OCI-LY1 (cell line): ENCODE results near the gene PTPRG.

Experiments used
- H2AFZ ChIP-seq: fragments of 200-600 bp; sonication (generic), shearing (Covaris generic); 2 replicates; pipeline ENCODE4 v1.6.0; 2014; ENCODE audit warnings: antibody characterized with exemption, mild to moderate bottlenecking, low read length
- H3F3A ChIP-seq: fragments of 200-600 bp; sonication (generic), shearing (Covaris generic); 2 replicates; pipeline ENCODE4 v1.6.0; 2014; ENCODE audit warnings: mild to moderate bottlenecking, antibody characterized with exemption, low read length, moderate library complexity; ENCODE audit not compliant: insufficient read depth
- H3K27ac ChIP-seq: fragments of 200-600 bp; sonication (generic); 2 replicates; pipeline ENCODE4 v1.5.1; 2014; ENCODE audit warnings: low read length, mixed run types, mild to moderate bottlenecking, low read depth; ENCODE audit not compliant: poor library complexity, severe bottlenecking
- H3K27me3 ChIP-seq: fragments of 200-600 bp; sonication (generic); 2 replicates; pipeline ENCODE4 v1.6.0; 2014; ENCODE audit warnings: antibody characterized with exemption, mild to moderate bottlenecking, low read length, moderate library complexity; ENCODE audit not compliant: insufficient read depth
- H3K36me3 ChIP-seq: fragments of 200-600 bp; sonication (generic); 2 replicates; pipeline ENCODE4 v1.6.1; 2014; ENCODE audit warnings: mild to moderate bottlenecking, antibody characterized with exemption, low read length, moderate library complexity, mixed read lengths; ENCODE audit not compliant: insufficient read depth
- H3K4me1 ChIP-seq: fragments of 200-600 bp; sonication (generic); 2 replicates; pipeline ENCODE4 v1.5.1; 2014; ENCODE audit warnings: mild to moderate bottlenecking, low read length, moderate library complexity; ENCODE audit not compliant: insufficient read depth, severe bottlenecking
- H3K4me2 ChIP-seq: fragments of 200-600 bp; sonication (generic), shearing (Covaris generic); 2 replicates; pipeline ENCODE4 v1.6.1; 2014; ENCODE audit warnings: low read length
- H3K4me3 ChIP-seq: fragments of 200-600 bp; sonication (generic); 2 replicates; pipeline ENCODE4 v1.5.1; 2014; ENCODE audit warnings: low read length, low read depth, mild to moderate bottlenecking, mixed read lengths; ENCODE audit not compliant: poor library complexity, severe bottlenecking
- H3K79me2 ChIP-seq: fragments of 200-600 bp; shearing (Covaris generic); 2 replicates; pipeline ENCODE4 v1.6.1; 2016; ENCODE audit warnings: mixed run types, low read length, mixed read lengths; ENCODE audit not compliant: insufficient read depth
- H3K9ac ChIP-seq: fragments of 200-600 bp; sonication (generic), shearing (Covaris generic); 2 replicates; pipeline ENCODE4 v1.6.1; 2014; ENCODE audit warnings: mild to moderate bottlenecking, low read length, mixed read lengths
- H3K9me2 ChIP-seq: fragments of 200-600 bp; sonication (generic), shearing (Covaris generic); 2 replicates; pipeline ENCODE4 v1.6.1; 2014; ENCODE audit warnings: low read depth, mild to moderate bottlenecking, low read length, mixed read lengths
- H3K9me3 ChIP-seq: fragments of 200-600 bp; shearing (Covaris generic); 2 replicates; pipeline ENCODE4 v1.6.1; 2014; ENCODE audit warnings: low read length, mixed read lengths
- H4K20me1 ChIP-seq: fragments of 200-600 bp; sonication (generic), shearing (Covaris generic); 2 replicates; pipeline ENCODE4 v1.6.0; 2016; ENCODE audit warnings: mild to moderate bottlenecking, low read length; ENCODE audit not compliant: insufficient read depth
- EZH2 ChIP-seq: fragments of 200-600 bp; sonication (generic), shearing (Covaris generic); IDR thresholded peaks from 2 replicates; pipeline ENCODE4 v1.8.0; 2017; ENCODE audit warnings: borderline replicate concordance, mixed run types, mild to moderate bottlenecking, antibody characterized with exemption, low read length, moderate library complexity, mixed read lengths
- TF ChIP-seq, protein P1 (sequence below): fragments of 200-600 bp; sonication (generic), shearing (Covaris generic); IDR thresholded peaks from 2 replicates; pipeline ENCODE4 v1.5.1; 2017; ENCODE audit warnings: mild to moderate bottlenecking, antibody characterized with exemption, low read length, moderate library complexity, mixed read lengths

Gene PTPRG

DNA sequence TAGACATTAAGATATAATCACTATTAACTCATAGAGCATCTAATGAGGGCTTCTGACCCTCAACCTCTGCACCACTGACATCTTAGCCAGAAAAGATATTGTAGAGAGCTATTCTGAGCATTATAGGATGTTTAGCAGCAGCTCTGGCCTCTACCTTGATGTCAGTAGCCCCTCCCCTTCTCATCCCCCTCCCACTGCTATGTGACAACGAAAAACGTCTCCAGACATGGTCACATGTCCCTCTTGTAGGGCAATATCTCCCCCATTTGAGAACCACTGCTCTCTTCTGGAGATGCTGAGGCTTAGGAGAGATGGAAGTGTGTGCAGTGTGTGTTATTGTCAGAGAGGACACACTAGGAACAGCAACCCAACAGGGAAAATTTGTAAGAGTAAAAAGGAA lies 569.7 kb downstream of the PTPRG start:
- no peaks in the 10 kb centered on the region for H3K4me1 ChIP-seq
- H3F3A ChIP-seq = no peaks in the 10 kb centered on the region
- H3K4me3 ChIP-seq = no peak overlapping the region
- H3K9ac ChIP-seq = no peak overlapping the region
- no peak overlapping the region for H3K4me2 ChIP-seq
- no peaks in the 10 kb centered on the region for H4K20me1 ChIP-seq
- no peak overlapping the region for H3K27ac ChIP-seq
- H3K27me3 ChIP-seq = no peaks in the 10 kb centered on the region
- H3K9me2 ChIP-seq = no peaks in the 10 kb centered on the region
- H2AFZ ChIP-seq = no peak overlapping the region
- no peaks in the 10 kb centered on the region for H3K9me3 ChIP-seq
- TF ChIP-seq, protein P1, sequence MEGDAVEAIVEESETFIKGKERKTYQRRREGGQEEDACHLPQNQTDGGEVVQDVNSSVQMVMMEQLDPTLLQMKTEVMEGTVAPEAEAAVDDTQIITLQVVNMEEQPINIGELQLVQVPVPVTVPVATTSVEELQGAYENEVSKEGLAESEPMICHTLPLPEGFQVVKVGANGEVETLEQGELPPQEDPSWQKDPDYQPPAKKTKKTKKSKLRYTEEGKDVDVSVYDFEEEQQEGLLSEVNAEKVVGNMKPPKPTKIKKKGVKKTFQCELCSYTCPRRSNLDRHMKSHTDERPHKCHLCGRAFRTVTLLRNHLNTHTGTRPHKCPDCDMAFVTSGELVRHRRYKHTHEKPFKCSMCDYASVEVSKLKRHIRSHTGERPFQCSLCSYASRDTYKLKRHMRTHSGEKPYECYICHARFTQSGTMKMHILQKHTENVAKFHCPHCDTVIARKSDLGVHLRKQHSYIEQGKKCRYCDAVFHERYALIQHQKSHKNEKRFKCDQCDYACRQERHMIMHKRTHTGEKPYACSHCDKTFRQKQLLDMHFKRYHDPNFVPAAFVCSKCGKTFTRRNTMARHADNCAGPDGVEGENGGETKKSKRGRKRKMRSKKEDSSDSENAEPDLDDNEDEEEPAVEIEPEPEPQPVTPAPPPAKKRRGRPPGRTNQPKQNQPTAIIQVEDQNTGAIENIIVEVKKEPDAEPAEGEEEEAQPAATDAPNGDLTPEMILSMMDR = no peak
- TF ChIP-seq EZH2 = no peak
- no peaks in the 10 kb centered on the region for H3K36me3 ChIP-seq
- no peaks in the 10 kb centered on the region for H3K79me2 ChIP-seq

DNA sequence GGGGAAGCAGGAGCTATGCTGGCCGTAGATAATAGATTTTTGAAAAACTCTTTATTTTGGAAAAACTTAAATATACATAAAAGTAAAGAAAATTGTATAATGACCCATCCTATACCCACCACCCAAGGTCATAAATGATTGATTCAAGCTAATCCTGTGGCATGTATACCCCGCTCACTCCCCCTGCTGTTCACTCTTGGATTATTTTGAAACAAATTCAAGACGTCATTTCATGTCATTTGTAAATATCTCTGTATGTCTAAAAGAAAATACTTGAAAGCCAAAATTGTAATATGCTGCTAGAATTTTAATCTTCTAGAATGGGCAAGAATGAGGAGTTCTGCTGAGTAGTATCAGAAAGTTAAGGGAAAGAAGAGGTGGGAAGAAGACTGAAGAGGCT lies 570.2 kb downstream of the PTPRG start:
- Histone ChIP-seq H3K9ac (no peak overlapping the region), H3K27ac (no peak overlapping the region), H3K36me3 (no peaks in the 10 kb centered on the region), H3K27me3 (no peaks in the 10 kb centered on the region), H3F3A (no peaks in the 10 kb centered on the region), H3K4me1 (no peaks in the 10 kb centered on the region), H3K79me2 (no peaks in the 10 kb centered on the region), H3K4me2 (no peak overlapping the region), H2AFZ (no peak overlapping the region), H4K20me1 (no peaks in the 10 kb centered on the region), H3K9me2 (no peaks in the 10 kb centered on the region), H3K4me3 (no peak overlapping the region), H3K9me3 (no peaks in the 10 kb centered on the region)
- TF ChIP-seq EZH2 = no peak
- TF ChIP-seq, protein P1 = peak; percentile 35

DNA sequence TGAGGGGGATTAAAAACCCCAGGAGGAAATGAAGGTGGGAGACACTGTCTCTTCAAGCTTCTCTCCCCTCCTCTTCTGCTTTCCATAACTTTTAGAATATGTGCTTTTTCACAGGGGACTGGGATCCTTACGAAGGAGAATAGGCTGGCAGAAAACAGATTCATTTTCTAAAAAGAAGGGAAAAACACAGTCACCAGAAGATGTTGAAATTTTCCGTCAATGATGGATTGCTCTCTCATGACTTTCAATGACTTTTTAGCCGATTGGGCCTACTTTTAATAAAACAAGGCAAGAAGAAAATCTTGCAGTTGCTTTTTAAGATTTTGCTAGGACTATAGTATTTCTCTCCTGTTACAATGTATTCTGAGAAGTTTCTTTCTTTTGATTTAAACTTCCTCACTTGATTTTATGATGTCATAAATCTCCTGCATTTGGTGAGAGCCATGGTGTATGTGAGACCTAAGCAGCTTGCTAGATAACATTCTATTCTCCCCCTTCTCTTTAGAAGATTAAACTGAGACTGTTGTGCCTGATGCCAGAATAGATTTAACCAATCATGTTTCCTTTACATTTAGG lies 570.7 kb downstream of the PTPRG start:
- Histone ChIP-seq H3K9me2 (no peaks in the 10 kb centered on the region), H3K4me2 (no peak overlapping the region), H3K9ac (no peak overlapping the region), H3K9me3 (no peaks in the 10 kb centered on the region), H3K36me3 (no peaks in the 10 kb centered on the region), H3K27me3 (no peaks in the 10 kb centered on the region), H2AFZ (no peak overlapping the region), H3K4me1 (no peaks in the 10 kb centered on the region), H3K79me2 (no peaks in the 10 kb centered on the region), H4K20me1 (no peaks in the 10 kb centered on the region), H3K4me3 (no peak overlapping the region), H3F3A (no peaks in the 10 kb centered on the region), H3K27ac (no peak overlapping the region)
- TF ChIP-seq, protein P1 = no peak
- TF ChIP-seq EZH2 = no peak
